Breast epithelium (tissue), 3 donors: ENCODE results near the gene FAM161B.

Experiments used
- POLR2A ChIP-seq: fragments of 450-650 bp; IDR thresholded peaks from one replicate; pipeline ENCODE4 v1.6.1; 2016; ENCODE audit warnings: antibody characterized with exemption, mild to moderate bottlenecking, moderate library complexity
- TF ChIP-seq, protein P1 (sequence below), 3 donors: fragments of 450-650 bp; IDR thresholded peaks; one replicate each; pipeline ENCODE4 v1.5.1; 2016 to 2017; ENCODE audit warnings: antibody characterized with exemption in 3 of 3, mild to moderate bottlenecking in 3 of 3, moderate library complexity in 3 of 3

DNA sequence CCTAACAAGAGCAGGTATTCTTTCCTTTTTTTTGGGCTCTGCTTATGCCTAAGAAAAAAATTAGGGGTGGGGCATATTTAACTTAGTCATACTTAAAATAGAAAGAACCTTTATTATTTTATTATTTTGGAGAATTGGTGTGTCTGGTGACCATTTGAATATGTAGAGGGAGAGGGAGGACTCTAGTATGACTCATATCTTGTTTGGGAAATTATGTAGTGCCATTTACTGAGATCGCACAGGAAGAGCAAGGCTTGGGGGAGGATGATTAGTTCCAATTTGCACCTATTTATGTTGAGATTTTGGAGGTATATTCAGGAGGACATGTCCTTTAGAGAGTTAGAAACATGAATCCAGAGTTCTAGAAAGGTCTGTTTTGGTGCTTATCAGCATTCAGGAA is 53.4 kb downstream of the FAM161B start:
- TF ChIP-seq POLR2A: no peak
- TF ChIP-seq, protein P1, sequence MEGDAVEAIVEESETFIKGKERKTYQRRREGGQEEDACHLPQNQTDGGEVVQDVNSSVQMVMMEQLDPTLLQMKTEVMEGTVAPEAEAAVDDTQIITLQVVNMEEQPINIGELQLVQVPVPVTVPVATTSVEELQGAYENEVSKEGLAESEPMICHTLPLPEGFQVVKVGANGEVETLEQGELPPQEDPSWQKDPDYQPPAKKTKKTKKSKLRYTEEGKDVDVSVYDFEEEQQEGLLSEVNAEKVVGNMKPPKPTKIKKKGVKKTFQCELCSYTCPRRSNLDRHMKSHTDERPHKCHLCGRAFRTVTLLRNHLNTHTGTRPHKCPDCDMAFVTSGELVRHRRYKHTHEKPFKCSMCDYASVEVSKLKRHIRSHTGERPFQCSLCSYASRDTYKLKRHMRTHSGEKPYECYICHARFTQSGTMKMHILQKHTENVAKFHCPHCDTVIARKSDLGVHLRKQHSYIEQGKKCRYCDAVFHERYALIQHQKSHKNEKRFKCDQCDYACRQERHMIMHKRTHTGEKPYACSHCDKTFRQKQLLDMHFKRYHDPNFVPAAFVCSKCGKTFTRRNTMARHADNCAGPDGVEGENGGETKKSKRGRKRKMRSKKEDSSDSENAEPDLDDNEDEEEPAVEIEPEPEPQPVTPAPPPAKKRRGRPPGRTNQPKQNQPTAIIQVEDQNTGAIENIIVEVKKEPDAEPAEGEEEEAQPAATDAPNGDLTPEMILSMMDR (IDR thresholded peaks at IDR 0.05): no peak
